GM12865 (cell line): ENCODE measurements around the gene OSBPL1A.
A peak's percentile ranks its signal among the peaks of the same experiment; 100 is the strongest.

Source experiments
- DNase-seq: peaks from one replicate; pipeline ENCODE4 v3.0.0; 2010; ENCODE audit warnings: low read depth
- H3K4me3 ChIP-seq: 2 replicates; pipeline ENCODE4 v1.5.1; 2011; ENCODE audit warnings: mild to moderate bottlenecking, low read depth, low read length, control low read depth
- TF ChIP-seq, protein P1 (sequence below): IDR thresholded peaks from 2 replicates; pipeline ENCODE4 v1.5.1; 2011; ENCODE audit warnings: low read length, control low read depth, low read depth, inconsistent platforms; ENCODE audit not compliant: insufficient read depth; ENCODE audit errors: missing control alignments

The OSBPL1A gene

DNA sequence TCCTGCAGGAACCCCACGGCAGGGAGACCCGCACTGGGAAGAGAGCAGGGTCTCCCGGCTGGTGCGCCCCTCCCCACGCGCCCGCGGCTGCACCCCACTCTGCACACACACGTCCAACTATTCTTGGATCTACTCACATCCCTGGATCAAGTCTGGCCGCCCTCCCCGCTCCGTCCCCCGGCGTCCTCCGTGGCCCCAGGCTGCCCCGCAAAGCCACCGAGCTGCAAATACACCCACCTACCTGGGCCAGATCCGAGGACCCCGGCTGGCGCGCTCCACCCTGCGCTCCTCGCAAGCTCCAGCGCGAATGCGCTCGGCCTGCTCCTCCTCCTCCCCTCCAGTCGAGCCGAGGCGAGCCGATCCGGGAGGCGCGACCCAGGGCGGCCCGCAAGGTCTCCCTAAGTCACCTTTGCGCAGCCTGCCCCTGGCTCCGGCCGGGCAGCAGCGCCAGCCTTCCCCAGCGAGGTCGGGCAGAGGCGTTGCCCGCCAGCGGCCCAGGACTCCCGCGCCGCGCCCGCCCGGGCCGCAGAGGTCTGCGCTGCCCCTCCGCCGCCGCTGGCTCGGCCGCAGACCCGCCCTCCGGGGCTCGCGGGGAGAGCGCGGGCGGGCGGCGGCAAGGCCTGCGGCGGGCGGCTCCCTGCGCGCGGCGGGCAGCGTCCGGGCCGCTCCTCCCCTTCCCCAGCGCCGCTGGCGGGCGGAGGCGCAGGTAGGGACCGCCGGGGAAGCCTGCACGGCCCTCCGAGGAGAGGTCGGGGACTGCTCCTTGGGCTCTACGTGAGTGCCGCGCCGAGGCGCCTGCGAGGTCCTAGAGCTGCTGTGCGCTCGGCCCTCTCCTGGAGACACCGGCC lies 126.0 kb downstream of the OSBPL1A start:
- TF ChIP-seq, protein P1, sequence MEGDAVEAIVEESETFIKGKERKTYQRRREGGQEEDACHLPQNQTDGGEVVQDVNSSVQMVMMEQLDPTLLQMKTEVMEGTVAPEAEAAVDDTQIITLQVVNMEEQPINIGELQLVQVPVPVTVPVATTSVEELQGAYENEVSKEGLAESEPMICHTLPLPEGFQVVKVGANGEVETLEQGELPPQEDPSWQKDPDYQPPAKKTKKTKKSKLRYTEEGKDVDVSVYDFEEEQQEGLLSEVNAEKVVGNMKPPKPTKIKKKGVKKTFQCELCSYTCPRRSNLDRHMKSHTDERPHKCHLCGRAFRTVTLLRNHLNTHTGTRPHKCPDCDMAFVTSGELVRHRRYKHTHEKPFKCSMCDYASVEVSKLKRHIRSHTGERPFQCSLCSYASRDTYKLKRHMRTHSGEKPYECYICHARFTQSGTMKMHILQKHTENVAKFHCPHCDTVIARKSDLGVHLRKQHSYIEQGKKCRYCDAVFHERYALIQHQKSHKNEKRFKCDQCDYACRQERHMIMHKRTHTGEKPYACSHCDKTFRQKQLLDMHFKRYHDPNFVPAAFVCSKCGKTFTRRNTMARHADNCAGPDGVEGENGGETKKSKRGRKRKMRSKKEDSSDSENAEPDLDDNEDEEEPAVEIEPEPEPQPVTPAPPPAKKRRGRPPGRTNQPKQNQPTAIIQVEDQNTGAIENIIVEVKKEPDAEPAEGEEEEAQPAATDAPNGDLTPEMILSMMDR, result no peak
- H3K4me3 ChIP-seq, result no peak overlapping the region
- peak; percentile 23 for DNase-seq

DNA sequence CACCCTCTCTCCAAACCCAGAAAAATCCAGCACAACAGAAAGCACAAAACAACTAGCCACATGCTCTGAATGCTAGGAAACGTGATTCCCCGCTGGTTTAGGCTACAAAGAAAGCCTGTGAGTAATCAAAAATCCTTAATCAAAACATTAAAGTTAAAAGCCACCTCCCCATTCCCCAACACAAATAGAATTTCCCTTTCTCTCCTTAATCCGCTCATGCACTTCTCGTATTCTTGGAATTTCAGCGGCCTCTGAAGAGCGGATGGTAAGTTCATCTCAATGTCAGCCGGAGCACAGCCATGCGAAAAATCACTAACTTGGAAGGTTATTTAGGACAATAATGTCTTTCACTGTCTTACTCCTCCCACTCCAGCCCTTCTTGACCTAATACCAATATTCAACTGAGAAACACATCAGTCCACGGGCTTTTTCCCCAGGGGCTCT lies 126.7 kb downstream of the OSBPL1A start:
- no peak overlapping the region for H3K4me3 ChIP-seq
- no peak for DNase-seq
- TF ChIP-seq, protein P1, result no peak

DNA sequence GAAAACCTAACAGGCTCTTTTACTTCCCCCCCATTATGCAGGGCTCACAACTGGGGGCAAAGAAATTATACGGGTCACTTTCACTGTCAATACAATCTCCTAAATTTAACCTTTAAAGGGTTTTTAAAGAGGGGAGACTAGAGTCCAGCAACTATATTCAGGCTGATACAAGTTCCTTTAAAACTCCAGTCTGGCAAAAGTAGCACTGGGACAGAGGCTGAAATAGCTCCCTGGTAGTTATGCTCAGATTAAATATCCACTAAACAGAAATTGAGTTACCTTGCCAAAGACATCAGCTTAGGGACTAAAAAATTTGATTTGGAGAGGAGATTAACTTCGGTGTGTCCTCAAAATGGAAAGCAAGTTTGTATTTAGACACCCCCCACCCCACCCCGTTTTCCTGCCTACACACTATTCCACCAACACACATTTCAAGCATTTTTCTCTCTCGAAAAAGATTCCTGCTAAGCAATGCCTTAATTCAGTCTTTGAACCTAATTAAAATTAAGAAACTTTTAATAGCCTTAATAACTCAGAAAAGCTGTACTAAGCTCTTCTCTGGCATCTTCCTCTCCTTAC lies 127.2 kb downstream of the OSBPL1A start:
- no peak overlapping the region for H3K4me3 ChIP-seq

DNA sequence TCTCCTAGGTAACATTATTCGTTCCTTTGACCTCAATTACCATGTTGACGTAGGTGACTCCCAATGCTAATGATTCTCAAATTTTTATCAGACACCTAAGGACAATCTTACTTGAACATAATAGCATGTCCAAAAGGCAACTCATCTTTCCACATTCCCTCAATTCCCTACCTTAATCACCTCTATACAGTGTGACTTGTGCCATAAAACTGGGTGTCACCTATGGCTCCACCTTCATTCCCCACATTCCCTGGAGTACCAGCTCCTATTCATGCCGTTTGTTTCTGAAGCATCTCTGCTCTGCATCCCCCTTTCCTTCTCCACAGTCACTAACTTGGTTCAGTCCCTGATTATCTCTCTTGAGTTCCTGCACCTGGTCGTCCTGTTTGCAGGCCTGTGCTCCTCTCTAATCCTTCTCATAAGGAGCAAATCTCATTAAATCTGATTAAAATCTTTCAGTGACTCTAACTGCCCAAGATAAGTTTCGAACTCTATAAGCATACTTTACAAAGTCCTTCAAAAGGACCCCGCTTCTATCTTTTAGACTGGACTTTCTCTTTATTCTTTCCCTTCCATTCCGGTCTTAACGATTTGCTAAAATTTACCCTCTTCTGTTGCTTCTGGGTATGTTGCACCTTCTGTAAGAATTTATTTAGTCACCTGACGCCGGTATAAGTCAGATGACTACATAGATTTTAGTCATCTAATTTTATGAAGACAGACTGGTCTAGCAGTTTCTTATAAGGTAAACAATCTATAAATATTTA lies 128.7 kb downstream of the OSBPL1A start:
- TF ChIP-seq, protein P1, result no peak
- no peak overlapping the region for H3K4me3 ChIP-seq
- DNase-seq, result no peak

More for the DNA sequence above, 127.2 kb downstream of the OSBPL1A start:
- no peak for DNase-seq
- TF ChIP-seq, protein P1, result no peak

DNA sequence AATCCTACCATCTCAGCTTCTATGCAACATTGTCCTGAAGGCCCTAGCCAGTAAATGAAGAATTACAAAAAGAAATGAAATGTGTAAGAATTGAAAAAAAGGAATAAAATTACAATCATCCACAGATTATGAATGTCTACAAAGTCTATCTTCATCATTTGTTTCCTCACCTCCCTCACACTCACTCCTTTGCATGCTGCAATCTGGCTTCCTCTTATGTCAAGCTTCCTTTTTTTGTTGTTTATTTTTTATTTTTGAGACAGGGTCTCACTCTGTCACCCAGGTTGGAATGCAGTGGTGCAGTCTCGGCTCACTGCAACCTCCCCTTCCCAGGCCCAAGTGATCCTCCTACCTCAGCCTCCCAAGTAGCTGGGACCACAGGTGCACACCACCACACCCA lies 129.7 kb downstream of the OSBPL1A start:
- no peak overlapping the region for H3K4me3 ChIP-seq
- TF ChIP-seq, protein P1, result no peak

DNA sequence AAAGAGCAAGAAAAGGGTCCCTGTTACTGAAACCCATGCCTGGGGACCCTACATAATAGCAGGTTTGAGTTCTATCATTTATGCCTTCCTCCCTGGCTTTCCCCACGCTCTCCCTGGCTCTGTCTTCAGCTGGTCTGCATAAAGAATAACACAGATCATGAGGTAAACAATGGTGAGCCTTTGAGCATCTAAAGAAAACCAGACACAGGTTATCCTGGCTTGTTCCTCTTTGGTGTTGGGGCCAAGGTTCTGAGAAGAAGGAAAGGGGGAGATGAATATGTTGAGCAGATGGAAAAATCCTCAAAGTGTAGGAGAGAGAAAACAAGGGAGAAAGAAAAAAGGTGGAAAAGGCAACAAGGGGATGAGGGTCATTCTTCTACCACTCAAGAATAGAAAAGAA lies 131.5 kb downstream of the OSBPL1A start:
- no peak for DNase-seq
- H3K4me3 ChIP-seq, result no peak overlapping the region
- TF ChIP-seq, protein P1, result no peak

More for the DNA sequence above, 129.7 kb downstream of the OSBPL1A start:
- no peak for DNase-seq
